Lower leg skin (tissue), 3 donors: ENCODE measurements around the gene CYS1.
"Not testable (repeated sequence)": the region's sequence is repeated elsewhere in the genome, so short reads cannot be mapped to it uniquely, and the experiment has no call there.

ENCODE experiments used
- POLR2A ChIP-seq, 2 donors: fragments of 450-650 bp; IDR thresholded peaks; one replicate each; pipeline ENCODE4 v1.6.1; 2016 to 2017; ENCODE audit warnings: antibody characterized with exemption in 2 of 2, mild to moderate bottlenecking in 1 of 2, moderate library complexity in 1 of 2
- TF ChIP-seq, protein P1 (sequence below), 3 donors: fragments of 450-650 bp; IDR thresholded peaks; one replicate each; pipeline ENCODE4 v1.5.1; 2016; ENCODE audit warnings: antibody characterized with exemption in 3 of 3, mild to moderate bottlenecking in 3 of 3, moderate library complexity in 2 of 3

DNA sequence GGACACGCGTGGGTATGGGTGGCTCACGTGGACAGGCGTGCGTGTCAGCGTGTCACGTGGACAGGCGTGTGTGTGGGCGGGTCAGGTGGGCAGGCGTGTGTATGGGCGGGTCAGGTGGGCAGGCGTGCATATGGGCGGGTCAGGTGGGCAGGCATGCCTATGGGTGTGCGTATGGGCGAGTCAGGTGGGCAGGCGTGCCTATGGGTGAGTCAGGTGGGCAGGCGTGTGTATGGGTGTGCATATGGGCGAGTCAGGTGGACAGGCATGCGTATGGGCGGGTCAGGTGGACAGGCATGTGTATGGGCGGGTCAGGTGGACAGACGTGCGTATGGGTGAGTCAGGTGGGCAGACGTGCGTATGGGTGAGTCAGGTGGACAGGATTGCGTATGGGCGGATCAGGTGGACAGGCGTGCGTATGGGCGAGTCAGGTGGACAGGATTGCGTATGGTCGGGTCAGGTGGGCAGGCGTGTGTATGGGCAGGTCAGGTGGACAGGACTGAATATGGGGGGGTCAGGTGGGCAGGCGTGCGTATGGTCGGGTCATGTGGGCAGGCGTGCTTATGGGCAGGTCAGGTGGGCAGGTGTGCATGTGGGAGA is 67.7 kb downstream of the CYS1 start:
- TF ChIP-seq POLR2A (IDR thresholded peaks at IDR 0.05), result not testable (repeated sequence)
- TF ChIP-seq, protein P1, sequence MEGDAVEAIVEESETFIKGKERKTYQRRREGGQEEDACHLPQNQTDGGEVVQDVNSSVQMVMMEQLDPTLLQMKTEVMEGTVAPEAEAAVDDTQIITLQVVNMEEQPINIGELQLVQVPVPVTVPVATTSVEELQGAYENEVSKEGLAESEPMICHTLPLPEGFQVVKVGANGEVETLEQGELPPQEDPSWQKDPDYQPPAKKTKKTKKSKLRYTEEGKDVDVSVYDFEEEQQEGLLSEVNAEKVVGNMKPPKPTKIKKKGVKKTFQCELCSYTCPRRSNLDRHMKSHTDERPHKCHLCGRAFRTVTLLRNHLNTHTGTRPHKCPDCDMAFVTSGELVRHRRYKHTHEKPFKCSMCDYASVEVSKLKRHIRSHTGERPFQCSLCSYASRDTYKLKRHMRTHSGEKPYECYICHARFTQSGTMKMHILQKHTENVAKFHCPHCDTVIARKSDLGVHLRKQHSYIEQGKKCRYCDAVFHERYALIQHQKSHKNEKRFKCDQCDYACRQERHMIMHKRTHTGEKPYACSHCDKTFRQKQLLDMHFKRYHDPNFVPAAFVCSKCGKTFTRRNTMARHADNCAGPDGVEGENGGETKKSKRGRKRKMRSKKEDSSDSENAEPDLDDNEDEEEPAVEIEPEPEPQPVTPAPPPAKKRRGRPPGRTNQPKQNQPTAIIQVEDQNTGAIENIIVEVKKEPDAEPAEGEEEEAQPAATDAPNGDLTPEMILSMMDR (IDR thresholded peaks at IDR 0.05), result not testable (repeated sequence)
